ENCODE results near the gene GNG12.

The GNG12 gene

GRCh38 chr1:67785847-67786753 lies 47.2 kb downstream of the GNG12 start:
- no peak for DNase-seq (ENCODE audit: low read depth in 2 of 2)

- DNase-seq (ENCODE audit: low read depth in 2 of 2): no peak
Observed at GRCh38 chr1:67784545-67785186, 48.6 kb downstream of the GNG12 start.

- no peak for DNase-seq (ENCODE audit: low read depth in 2 of 2)
Observed at GRCh38 chr1:67780637-67781036, 52.6 kb downstream of the GNG12 start.

- DNase-seq (ENCODE audit: low read depth in 2 of 2): no peak
Observed at GRCh38 chr1:67777440-67777839, 55.8 kb downstream of the GNG12 start.

- no peak for DNase-seq (ENCODE audit: low read depth in 2 of 2)
Observed at GRCh38 chr1:67777016-67777415, 56.3 kb downstream of the GNG12 start.

- no peak for DNase-seq (ENCODE audit: low read depth in 2 of 2)
Observed at GRCh38 chr1:67773462-67773861, 59.8 kb downstream of the GNG12 start.

- DNase-seq (ENCODE audit: low read depth in 2 of 2): no peak
Observed at GRCh38 chr1:67771749-67772148, 61.5 kb downstream of the GNG12 start.

GRCh38 chr1:67771152-67771551 lies 62.1 kb downstream of the GNG12 start:
- no peak for DNase-seq (ENCODE audit: low read depth in 2 of 2)

GRCh38 chr1:67769633-67770256 lies 63.5 kb downstream of the GNG12 start:
- no peak for DNase-seq (ENCODE audit: low read depth in 2 of 2)

GRCh38 chr1:67768480-67768879 lies 64.8 kb downstream of the GNG12 start:
- no peak for DNase-seq (ENCODE audit: low read depth in 2 of 2)

GRCh38 chr1:67767103-67767782 lies 66.0 kb downstream of the GNG12 start:
- DNase-seq (ENCODE audit: low read depth in 2 of 2): no peak

- DNase-seq (ENCODE audit: low read depth in 2 of 2): no peak
Observed at GRCh38 chr1:67766141-67766978, 66.9 kb downstream of the GNG12 start.

- DNase-seq (ENCODE audit: low read depth in 2 of 2): no peak
Observed at GRCh38 chr1:67764633-67765032, 68.6 kb downstream of the GNG12 start.

- DNase-seq (ENCODE audit: low read depth in 2 of 2): no peak
Observed at GRCh38 chr1:67761730-67762129, 71.5 kb downstream of the GNG12 start.

GRCh38 chr1:67761091-67761490 lies 72.2 kb downstream of the GNG12 start:
- DNase-seq (ENCODE audit: low read depth in 2 of 2): no peak

GRCh38 chr1:67760030-67760821 lies 73.0 kb downstream of the GNG12 start:
- peak; percentile 28 to 31 for DNase-seq (ENCODE audit: low read depth in 2 of 2)

- DNase-seq (ENCODE audit: low read depth in 2 of 2): no peak
Observed at GRCh38 chr1:67759692-67760029, 73.6 kb downstream of the GNG12 start.

- no peak for DNase-seq (ENCODE audit: low read depth in 2 of 2)
Observed at GRCh38 chr1:67759066-67759465, 74.2 kb downstream of the GNG12 start.

- no peak for DNase-seq (ENCODE audit: low read depth in 2 of 2)
Observed at GRCh38 chr1:67755619-67756018, 77.6 kb downstream of the GNG12 start.

GRCh38 chr1:67755160-67755559 lies 78.1 kb downstream of the GNG12 start:
- no peak for DNase-seq (ENCODE audit: low read depth in 2 of 2)

GRCh38 chr1:67754526-67754920 lies 78.7 kb downstream of the GNG12 start:
- DNase-seq (ENCODE audit: low read depth in 2 of 2): no peak
